ENCODE results near the gene SEC61G. TPM values are rescaled to one million over a fixed set of nuclear protein-coding genes. Genes with fewer than 3 reads are reported as not detected.

The SEC61G gene
- total RNA-seq, 1 donor from 2014 or later = 966 TPM

GRCh38 chr7:54799792-54800191 is 40.8 kb upstream of the SEC61G start:
- Histone ChIP-seq H2AFZ (replicated peaks) (no peak overlapping the region), H3F3A (ENCODE audit: low read depth) (no peaks in the 10 kb centered on the region), H3K9me3 (ENCODE audit: low read depth) (no peaks in the 10 kb centered on the region), H3K4me3 (no peak overlapping the region), H3K9ac (no peak overlapping the region), H3K27ac (no peak overlapping the region), H4K20me1 (ENCODE audit: low read depth) (no peaks in the 10 kb centered on the region), H3K36me3 (no peaks in the 10 kb centered on the region), H3K27me3 (no peaks in the 10 kb centered on the region), H3K4me1 (no peaks in the 10 kb centered on the region), H3K79me2 (ENCODE audit: low read depth) (no peaks in the 10 kb centered on the region), H3K4me2 (no peak overlapping the region)
- no peak overlapping the region for H3K4me3 Mint-ChIP-seq
- no peak overlapping the region for H3K27ac Mint-ChIP-seq
- no peaks in the 10 kb centered on the region for H3K9me3 Mint-ChIP-seq
- H3K27me3 Mint-ChIP-seq (ENCODE audit: insufficient read depth, low read depth) = peaks cover 5% of the 10 kb centered on the region
- no peaks in the 10 kb centered on the region for H3K4me1 Mint-ChIP-seq
- no peak for DNase-seq (ENCODE audit: low spot score)
- TF ChIP-seq CTCF (IDR thresholded peaks at IDR 0.05) = no peak
- no peak for TF ChIP-seq EZH2 (IDR thresholded peaks at IDR 0.05)
- no peak for TF ChIP-seq EZH2phosphoT487 (IDR thresholded peaks at IDR 0.05)
- no peaks in the 10 kb centered on the region for H3K36me3 Mint-ChIP-seq

- H3K27me3 ChIP-seq = no peaks in the 10 kb centered on the region
- no peaks in the 10 kb centered on the region for H3F3A ChIP-seq (ENCODE audit: low read depth)
- no peaks in the 10 kb centered on the region for H3K9me3 ChIP-seq (ENCODE audit: low read depth)
- H3K27ac ChIP-seq = no peak overlapping the region
- Mint-ChIP-seq H3K36me3 (no peaks in the 10 kb centered on the region), H3K9me3 (peaks cover 2% of the 10 kb centered on the region), H3K4me3 (no peak overlapping the region), H3K4me1 (no peaks in the 10 kb centered on the region), H3K27me3 (ENCODE audit: insufficient read depth, low read depth) (peaks cover 9% of the 10 kb centered on the region), H3K27ac (no peak overlapping the region)
- H3K4me1 ChIP-seq = no peaks in the 10 kb centered on the region
- TF ChIP-seq CTCF (IDR thresholded peaks at IDR 0.05) (no peak), EZH2phosphoT487 (IDR thresholded peaks at IDR 0.05) (no peak), EZH2 (IDR thresholded peaks at IDR 0.05) (no peak)
- H3K4me2 ChIP-seq = no peak overlapping the region
- no peaks in the 10 kb centered on the region for H3K79me2 ChIP-seq (ENCODE audit: low read depth)
- no peak overlapping the region for H2AFZ ChIP-seq (replicated peaks)
- no peaks in the 10 kb centered on the region for H4K20me1 ChIP-seq (ENCODE audit: low read depth)
- H3K9ac ChIP-seq = no peak overlapping the region
- DNase-seq (ENCODE audit: low spot score) = no peak
- no peaks in the 10 kb centered on the region for H3K36me3 ChIP-seq
- no peak overlapping the region for H3K4me3 ChIP-seq
Observed at GRCh38 chr7:54798530-54798929, 39.5 kb upstream of the SEC61G start.

GRCh38 chr7:54796853-54797252 is 37.8 kb upstream of the SEC61G start:
- Mint-ChIP-seq H3K9me3 (peaks cover 2% of the 10 kb centered on the region), H3K27me3 (ENCODE audit: insufficient read depth, low read depth) (peaks cover 9% of the 10 kb centered on the region), H3K27ac (no peak overlapping the region), H3K4me1 (no peaks in the 10 kb centered on the region), H3K4me3 (no peak overlapping the region), H3K36me3 (no peaks in the 10 kb centered on the region)
- Histone ChIP-seq H3K4me1 (no peaks in the 10 kb centered on the region), H3K9me3 (ENCODE audit: low read depth) (no peaks in the 10 kb centered on the region), H3K4me3 (no peak overlapping the region), H4K20me1 (ENCODE audit: low read depth) (no peaks in the 10 kb centered on the region), H3K27me3 (no peaks in the 10 kb centered on the region), H3K27ac (no peak overlapping the region), H3K79me2 (ENCODE audit: low read depth) (no peaks in the 10 kb centered on the region), H2AFZ (replicated peaks) (no peak overlapping the region), H3K36me3 (no peaks in the 10 kb centered on the region), H3K4me2 (no peak overlapping the region), H3K9ac (no peak overlapping the region), H3F3A (ENCODE audit: low read depth) (no peaks in the 10 kb centered on the region)
- no peak for DNase-seq (ENCODE audit: low spot score)
- TF ChIP-seq EZH2 (IDR thresholded peaks at IDR 0.05) (no peak), CTCF (IDR thresholded peaks at IDR 0.05) (no peak), EZH2phosphoT487 (IDR thresholded peaks at IDR 0.05) (no peak)

All from neural progenitor cell (in vitro differentiated cells).